GM12874 (cell line): ENCODE measurements around the gene SPOCK2.

Experiments used
- TF ChIP-seq, protein P1 (sequence below): IDR thresholded peaks from 2 replicates; pipeline ENCODE4 v1.5.1; 2011; ENCODE audit warnings: low read depth, mild to moderate bottlenecking, control low read depth, low read length, moderate library complexity; ENCODE audit not compliant: insufficient read depth

SPOCK2 gene

GRCh38 chr10:72049472-72049871 is 38.9 kb downstream of the SPOCK2 start:
- TF ChIP-seq, protein P1, sequence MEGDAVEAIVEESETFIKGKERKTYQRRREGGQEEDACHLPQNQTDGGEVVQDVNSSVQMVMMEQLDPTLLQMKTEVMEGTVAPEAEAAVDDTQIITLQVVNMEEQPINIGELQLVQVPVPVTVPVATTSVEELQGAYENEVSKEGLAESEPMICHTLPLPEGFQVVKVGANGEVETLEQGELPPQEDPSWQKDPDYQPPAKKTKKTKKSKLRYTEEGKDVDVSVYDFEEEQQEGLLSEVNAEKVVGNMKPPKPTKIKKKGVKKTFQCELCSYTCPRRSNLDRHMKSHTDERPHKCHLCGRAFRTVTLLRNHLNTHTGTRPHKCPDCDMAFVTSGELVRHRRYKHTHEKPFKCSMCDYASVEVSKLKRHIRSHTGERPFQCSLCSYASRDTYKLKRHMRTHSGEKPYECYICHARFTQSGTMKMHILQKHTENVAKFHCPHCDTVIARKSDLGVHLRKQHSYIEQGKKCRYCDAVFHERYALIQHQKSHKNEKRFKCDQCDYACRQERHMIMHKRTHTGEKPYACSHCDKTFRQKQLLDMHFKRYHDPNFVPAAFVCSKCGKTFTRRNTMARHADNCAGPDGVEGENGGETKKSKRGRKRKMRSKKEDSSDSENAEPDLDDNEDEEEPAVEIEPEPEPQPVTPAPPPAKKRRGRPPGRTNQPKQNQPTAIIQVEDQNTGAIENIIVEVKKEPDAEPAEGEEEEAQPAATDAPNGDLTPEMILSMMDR, result no peak

GRCh38 chr10:72048450-72049124 is 39.8 kb downstream of the SPOCK2 start:
- TF ChIP-seq, protein P1, result peak; percentile 96

DNA sequence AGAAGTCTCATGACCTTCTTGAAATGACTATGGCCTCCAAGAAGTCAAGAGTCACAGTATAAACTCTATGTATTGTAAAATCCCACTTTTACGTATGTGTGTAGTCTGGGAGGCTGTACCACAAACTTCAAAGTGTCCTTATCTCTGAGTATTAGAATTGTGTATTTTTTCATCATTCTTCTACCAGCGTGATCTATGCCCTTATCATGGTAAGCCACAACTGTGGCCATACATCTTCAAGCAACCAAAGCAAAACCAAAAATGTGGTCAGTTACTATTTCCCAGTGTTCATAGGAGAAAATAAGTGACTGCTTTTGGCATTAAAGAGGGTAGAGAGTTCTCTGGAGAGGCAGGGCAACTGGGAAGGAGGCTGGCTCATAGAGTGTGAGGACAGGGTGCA is 42.8 kb downstream of the SPOCK2 start:
- TF ChIP-seq, protein P1, result no peak

- TF ChIP-seq, protein P1, result no peak
Measured at GRCh38 chr10:72044417-72045041, 43.8 kb downstream of the SPOCK2 start.

GRCh38 chr10:72043016-72043834 is 45.1 kb downstream of the SPOCK2 start:
- TF ChIP-seq, protein P1, result no peak

DNA sequence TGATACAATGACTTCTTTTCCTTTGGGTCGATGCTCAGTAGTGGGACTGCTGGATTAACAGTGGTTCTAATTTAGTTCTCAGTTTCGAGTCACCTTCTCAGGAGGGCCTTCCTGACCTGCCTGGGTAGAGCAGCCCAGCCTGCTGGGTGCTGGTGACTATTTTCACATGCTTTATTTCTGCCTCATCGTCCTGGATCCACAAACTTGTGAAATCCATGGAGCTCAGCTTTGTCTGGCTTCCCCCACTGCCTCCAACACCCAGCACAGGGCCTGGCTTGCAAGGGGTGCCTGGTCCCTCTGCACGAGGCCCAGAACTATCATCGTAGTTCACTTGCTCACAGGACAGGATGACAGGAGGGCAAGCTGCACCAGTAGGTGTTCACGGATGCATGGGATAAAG is 46.9 kb downstream of the SPOCK2 start:
- TF ChIP-seq, protein P1, result no peak

GRCh38 chr10:72039377-72039776 is 49.0 kb downstream of the SPOCK2 start:
- TF ChIP-seq, protein P1, result no peak
